GM18517 (cell line): ENCODE data around the gene COL1A1.

Experiments
- ATAC-seq: cut with Tn5 transposase; IDR thresholded peaks from one replicate; pipeline ENCODE4 v1.9.1; 2021; ENCODE audit warnings: mild to moderate bottlenecking, moderate library complexity; ENCODE audit not compliant: unreplicated experiment

COL1A1 gene

GRCh38 chr17:50161023-50161910, 40.2 kb downstream of the COL1A1 start:
- peak; percentile 70 for ATAC-seq

GRCh38 chr17:50157891-50158290, 43.5 kb downstream of the COL1A1 start:
- ATAC-seq, result no peak

- ATAC-seq, result no peak
These were observed 46.2 kb downstream of the COL1A1 start for GRCh38 chr17:50155115-50155819.

DNA sequence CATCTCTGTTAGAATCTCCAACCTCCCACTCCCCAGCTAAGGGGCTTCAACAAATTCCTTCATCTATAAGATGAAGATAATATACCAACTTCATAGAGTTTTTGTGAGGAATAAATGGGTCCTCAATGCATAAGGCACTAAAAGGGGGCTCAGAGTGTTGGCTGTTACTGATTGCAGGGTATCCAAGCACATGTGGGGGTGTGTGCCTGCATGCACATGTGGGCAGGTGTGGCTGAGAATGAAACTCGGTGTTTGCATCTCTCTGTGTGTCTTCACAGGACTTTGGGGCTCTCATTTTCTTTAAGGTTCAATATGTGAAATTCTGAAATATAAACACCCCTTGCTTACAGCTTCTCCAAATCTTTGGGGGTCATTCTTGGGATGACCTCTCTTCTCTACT, 46.8 kb downstream of the COL1A1 start:
- peak; percentile 52 for ATAC-seq

GRCh38 chr17:50153650-50154575, 47.5 kb downstream of the COL1A1 start:
- ATAC-seq, result no peak

GRCh38 chr17:50152736-50153135, 48.7 kb downstream of the COL1A1 start:
- ATAC-seq, result no peak

- ATAC-seq, result no peak
These were observed 49.4 kb downstream of the COL1A1 start for GRCh38 chr17:50151937-50152547.

- ATAC-seq, result no peak
These were observed 50.1 kb downstream of the COL1A1 start for GRCh38 chr17:50151041-50151936.

- ATAC-seq, result no peak
These were observed 50.9 kb downstream of the COL1A1 start, which contains the start of gene PPP1R9B for GRCh38 chr17:50150354-50151040. PPP1R9B (minus strand) TSS chr17:50150677; CDS start chr17:50150513, 164 bp downstream.

DNA sequence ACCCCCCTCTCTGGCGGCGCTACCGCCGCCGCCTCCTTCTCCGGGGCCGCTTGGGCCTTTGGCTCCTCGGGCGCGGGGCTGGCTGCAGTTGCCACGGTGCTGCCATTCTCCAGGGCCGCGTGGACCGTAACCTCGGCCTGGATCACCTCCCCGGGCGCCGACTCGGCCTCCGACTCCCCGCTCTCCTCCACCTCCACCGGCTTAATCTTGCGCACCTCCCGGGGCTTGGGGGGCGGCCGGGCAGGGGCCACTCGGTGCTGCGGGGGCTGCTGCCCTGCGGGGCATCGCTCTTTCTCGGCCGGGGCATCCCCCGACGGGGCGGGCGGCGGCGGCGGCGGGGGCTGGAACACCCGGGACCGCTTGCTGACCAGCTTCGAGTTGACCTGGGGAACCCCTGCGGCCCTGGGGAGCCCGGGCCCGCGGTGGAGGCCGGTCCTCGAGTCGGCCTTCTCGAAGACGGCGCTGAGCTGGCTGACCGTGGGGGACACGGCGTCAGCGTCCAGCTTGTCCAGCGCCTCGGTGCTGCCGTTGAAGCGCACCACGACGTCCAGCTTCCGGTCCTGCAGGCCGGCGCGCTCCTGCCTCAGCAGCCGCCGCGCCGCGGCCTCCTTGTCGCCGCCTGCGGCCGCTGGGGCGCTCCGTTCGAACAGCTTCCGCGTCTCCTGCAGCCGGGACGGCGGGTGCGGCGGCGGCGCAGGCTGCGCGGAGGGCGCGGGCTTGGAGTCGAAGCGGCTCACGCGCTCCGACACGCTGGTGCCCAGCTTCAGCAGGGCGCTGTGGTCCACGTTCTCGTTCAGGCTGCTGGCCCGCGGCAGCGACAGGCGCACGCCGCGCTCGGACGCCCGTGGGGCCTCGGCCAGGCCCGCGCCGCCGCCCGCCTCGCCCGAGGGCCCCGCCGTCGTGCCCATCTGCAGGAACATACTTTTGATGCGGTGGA, 51.7 kb downstream of the COL1A1 start:
- no peak for ATAC-seq

- no peak for ATAC-seq
These were observed 52.4 kb downstream of the COL1A1 start for GRCh38 chr17:50149091-50149416.

DNA sequence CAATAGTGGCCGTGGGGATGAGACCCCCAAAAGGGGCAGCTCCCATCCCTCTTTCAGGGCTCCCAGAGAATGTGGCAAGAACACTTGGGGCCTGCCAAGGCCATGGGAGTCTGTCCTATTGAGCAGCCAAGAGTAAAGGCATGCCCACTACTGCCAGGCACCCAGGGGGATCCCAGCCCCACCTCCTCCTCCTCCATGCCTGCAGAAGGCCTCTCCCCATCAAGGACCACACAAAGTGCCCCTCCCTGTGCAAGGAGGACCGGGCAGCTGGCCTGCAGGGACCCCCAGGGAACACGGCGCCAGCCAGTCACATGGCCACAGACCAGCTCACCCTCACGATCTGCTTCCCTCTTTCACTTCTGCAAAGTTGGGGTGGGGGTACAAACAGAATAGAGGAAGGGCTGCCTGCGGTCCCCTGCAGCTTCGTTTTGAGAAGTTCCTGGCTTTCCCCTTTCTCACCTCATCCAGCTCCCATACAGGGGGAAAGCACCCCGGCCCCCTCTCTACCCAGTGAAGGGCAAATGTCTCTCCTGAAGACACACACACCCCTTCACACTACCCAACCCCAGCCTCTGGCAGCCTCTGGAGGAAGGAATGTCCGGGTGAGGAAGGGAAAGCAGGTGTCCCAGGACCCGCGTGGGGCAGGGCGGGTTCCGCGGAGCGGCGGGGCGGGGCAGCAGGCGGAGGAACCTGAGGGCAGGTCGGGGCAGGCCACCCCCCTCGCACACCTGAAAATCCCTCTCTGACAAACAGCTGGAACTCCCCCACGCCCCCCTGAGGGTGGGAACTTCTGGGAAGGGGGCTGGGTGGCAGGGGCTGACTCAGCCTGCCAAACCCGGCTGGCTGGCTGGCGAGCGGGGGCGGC, 53.0 kb downstream of the COL1A1 start:
- peak; percentile 42 for ATAC-seq

GRCh38 chr17:50147841-50148225, 53.6 kb downstream of the COL1A1 start:
- no peak for ATAC-seq

- ATAC-seq, result no peak
These were observed 54.3 kb downstream of the COL1A1 start for GRCh38 chr17:50146927-50147665.

- no peak for ATAC-seq
These were observed 55.1 kb downstream of the COL1A1 start for GRCh38 chr17:50146230-50146926.
